Inflammatory macrophage treated with lipopolysaccharide for 4 hours (primary cell): ENCODE measurements around the gene INPP5E.
"Not testable (repeated sequence)": the region's sequence is repeated elsewhere in the genome, so short reads cannot be mapped to it uniquely, and the experiment has no call there.

Experiments
- DNase-seq: peaks from one replicate; pipeline ENCODE4 v3.0.0-alpha.2; 2020

INPP5E gene

DNA sequence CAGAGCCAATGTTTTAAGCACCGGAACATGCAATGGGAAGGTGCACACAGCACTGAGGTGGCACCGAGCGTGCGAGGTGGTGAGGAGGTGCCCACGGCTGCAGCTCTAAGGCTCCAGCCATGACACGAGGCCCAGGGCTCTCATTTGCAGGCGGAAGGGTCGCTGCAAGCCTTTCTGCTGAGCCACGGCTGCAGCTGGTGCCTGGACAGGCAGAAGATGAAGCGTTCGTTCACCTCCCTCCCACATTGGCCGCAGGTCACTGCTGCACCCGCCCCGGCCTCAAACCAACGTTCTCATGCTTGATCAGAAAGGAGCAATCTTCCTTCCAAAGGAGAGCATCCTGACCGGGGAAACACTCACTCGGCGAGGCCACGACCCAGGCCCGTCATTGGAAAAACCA, 4.5 kb upstream of the INPP5E start:
- no peak for DNase-seq

DNA sequence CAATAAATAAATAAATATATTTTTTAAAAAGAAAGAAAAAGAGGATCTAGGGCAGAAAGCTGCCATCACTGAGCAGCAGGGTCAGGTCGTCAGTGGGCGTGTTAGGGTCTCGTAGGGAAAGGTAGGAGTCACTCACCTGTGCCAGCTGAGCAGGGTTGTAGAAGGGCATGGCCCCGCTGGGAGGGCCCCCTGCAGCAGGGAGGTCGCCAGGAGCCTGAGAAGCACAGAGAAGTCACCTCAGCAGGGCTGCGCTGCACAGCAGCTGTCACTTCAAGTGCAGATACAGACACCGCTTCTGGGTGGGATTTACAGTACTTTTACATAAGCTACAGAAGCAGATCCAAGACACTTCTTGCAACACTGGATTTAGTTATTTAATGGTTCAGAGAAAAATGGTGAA, 4.0 kb upstream of the INPP5E start:
- DNase-seq = no peak

DNA sequence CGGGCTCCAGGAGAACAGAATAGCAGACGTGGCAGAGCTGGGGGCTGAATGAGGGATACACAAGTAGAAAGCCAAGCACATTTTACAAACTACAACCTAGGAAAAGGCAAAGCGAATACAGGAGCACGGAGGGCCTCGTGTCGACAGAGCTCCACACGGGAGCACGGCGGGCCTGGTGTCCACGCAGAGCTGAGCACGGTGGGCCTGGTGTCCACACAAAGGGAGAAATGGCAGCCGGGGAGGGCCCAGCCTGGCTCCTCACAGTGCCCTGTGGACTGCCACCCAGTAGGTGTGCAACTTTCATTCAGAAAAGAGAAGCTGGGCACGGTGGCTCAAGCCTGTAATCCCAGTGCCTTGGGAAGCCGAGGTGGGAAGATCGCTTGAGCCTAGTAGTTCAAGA, 3.4 kb upstream of the INPP5E start:
- no peak for DNase-seq

DNA sequence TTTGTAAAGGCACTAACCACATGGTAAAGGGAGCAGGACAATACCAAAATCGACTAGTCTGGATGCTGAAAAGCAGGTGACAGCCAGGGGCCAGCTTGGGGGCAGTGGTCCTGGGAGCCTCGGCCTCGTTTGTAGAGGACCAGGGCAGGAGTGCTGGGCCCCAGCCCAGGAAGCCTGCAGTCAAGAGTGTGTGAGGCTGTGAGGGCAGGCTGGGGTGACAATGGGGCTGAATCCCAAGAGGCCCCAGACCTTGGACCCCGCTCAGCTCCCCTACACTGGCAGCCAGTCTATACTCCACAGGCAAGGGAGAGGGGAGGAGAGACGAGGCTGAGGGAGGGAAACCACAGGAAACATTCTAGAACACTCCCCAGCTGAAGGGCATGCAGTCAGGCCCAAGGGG, 2.6 kb upstream of the INPP5E start:
- DNase-seq = no peak

DNA sequence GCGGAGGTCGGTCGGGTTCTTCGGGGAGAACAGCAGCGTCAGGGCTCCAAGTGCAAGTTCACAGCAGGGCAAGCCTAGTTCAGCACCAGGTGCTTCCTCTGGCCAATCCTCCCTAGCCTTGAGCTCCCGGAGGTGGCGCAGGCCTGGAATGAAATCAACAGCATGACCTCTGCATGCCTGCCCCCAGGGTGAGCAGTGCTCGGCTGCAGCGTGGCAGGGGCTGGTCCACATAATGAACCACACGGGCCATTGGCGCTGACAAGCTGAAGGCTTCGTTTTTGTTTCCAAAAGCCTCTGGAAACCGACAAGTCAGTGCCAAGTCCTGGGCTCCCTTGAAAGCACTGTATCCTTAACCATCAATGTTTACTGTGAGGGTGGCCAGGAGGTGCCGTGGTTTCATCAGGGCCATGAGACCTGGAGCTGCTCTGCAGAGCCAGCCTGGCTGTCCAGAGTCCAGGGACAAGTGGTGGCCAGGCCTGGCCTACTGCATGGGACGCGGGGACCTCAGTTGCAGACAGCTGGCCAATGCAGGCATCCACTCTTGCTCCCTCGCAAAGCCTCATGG, 2.1 kb upstream of the INPP5E start:
- DNase-seq = no peak

DNA sequence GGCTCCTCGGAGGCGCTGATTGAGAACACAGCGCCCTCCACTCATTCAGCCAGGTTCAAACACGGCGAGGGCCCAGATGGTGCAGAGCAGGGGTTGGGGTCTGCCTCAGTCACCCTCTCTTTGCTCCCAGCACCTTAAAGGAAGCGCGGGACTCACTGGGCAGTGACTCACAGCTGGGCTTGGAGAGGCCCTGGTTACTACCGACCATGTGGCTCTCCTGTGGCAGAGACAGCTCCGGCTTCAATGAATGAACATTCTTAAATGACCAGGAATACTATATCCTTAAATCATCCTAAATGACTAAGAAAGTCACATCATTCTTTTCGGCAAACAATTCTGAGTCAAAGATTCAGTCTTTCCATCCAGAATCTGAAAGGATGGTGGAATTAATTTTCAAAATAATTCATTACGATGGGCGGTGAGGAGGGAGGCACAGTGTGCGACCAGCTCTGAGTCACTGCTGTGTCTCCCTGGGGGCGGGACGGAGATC, 1.6 kb upstream of the INPP5E start:
- DNase-seq = no peak

DNA sequence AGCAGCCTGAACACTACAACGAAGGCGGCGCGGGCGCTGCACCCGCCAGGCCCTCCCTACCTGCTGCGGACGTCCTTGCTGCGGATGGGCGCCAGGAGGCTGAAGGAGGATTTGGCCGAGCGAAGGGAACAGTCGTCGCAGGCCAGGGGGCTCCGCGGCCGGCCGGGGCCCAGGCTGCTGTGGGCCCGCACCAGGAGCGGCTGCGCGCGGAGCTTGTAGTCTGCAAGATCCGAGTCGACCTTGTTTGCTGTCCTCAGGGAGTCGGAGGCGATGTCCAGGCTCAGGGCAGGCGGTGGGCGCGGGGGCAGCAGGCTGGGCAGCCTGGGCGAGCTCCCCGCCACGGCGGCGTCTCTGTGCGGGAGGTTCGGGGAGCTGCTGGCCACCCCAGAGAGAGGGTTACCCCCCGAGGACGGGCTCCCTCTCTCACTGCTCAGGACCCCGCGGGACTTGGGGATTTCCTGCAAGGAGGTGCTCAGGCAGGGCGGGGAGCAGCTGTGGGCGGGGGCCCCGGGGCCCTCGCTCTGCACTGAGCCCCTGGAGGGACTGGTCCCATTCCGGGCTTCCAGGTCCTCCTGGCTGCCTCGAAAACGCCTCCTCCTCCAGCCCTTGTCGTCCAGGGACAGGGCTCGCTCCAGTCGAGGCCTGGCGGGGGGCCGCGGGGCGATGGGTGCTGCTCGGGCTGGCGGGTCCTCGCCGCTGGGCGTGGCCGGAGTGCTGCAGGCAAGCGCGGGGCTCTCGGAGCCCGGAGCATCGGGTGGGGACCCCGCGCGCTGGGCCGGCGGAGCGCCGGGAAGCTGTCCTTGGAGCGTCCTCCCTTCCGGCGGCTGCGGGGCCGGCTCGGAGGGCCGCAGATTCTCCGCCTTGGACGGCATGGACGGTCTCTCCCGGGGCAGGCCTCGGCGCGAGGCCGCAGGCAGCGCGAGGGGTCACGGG, 831 bp downstream of the INPP5E start:
- peak; percentile 12 for DNase-seq

DNA sequence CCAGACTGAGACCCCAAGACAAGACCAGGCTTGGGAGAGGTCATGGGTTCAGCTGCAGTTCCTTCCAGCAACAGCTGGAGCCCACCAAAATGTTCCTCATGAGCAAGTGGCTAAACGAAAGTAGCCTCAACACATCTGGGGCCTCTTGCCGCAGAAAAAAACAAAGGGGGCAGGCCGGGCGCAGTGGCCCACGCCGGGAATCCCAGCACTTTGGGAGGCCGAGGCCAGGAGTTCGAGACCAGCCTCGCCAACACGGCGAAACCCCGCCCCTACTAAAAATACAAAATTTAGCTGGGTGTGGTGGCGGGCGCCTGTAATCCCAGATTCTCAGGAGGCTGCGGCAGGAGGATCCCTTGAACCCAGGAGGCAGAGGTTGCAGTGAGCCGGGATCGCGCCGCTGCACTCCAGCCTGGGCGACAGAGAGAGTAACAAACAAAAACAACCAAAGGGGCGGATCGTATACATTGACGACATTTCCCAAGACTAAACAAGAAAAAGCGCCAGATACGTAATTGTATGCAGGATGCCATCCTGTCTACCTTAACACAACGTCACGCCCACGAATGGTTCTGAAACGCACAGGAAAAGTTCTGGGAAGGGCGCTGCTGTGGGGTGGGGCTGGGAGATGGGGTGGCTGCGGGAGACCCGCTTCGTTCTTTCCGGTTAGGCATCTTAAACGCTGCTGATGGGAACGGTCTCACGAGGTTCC, 1.7 kb downstream of the INPP5E start:
- no peak for DNase-seq

DNA sequence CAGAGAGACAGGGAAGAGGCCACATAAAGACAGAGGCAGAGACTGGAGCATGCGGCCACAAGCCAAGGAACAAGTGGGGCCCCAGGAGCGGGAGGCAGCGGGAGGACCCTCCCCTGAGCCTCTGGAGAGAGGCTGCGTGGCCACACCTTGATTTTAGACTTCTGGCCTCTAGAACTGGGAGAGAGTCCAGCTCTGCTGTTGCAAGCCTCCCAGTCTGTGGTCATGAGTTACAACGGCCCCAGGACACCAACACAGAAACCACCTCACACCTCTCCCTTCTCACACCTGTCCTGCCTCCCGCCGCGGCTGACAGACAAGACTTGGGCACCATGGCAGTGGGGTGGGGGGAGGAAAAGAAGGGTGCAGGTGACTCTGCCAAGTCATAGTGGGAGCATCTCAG, 2.2 kb downstream of the INPP5E start:
- no peak for DNase-seq

DNA sequence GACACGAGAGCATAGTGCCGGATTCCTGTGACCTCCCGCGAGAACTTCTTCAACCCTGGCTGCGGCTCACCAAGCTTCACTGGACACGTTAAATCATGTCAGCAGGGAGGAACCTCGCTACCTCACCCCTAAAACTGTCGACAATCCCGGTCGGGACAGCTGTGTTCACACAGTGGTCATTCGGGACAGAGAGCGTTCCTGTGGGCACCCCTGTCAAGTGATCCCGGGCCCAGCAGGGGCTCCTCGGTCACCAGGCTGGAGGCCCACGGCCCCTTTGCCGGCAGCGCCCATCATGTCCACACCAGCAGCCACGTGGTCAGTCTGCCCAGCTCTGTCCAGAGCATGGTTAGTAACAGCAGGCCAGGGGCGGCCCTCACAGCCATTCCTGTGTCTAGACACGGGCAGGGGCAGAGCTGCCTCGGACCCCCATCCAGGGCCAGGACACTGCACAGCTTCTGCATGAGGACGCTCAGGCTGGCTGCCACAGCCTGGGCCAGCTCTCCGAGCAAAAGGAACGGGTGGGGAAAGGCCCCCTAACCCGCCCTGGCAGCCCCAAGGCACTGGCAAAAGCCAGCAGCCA, 3.5 kb downstream of the INPP5E start:
- DNase-seq = no peak

DNA sequence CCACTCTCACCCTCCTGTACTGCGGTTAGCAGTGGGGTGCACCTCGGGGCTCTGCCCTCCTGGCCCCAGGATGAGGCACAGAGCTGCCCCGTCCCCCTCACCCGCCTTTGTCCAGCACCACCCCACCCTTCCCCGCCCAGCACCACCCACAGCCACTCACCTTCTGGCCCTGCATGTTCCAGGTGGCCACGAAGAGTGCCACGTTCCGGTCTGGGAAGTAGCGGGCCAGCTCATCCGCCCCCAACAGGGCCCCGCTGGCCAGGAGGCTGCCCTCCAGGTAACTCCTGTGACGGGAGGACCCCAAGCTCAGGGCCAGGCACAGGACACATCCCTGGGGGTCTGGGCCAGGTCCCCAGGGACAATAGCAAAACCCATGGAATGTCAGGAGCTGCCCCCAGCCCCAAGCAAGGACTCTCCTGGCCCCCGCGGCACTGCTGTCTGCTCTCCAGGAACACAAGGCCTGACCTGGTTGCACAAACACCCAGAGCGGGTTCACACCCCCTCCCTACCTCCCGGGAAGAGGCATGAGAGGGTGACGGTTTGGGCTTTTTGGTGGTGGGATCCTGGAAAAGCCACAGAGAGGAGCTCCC, 5.0 kb downstream of the INPP5E start:
- DNase-seq = no peak

DNA sequence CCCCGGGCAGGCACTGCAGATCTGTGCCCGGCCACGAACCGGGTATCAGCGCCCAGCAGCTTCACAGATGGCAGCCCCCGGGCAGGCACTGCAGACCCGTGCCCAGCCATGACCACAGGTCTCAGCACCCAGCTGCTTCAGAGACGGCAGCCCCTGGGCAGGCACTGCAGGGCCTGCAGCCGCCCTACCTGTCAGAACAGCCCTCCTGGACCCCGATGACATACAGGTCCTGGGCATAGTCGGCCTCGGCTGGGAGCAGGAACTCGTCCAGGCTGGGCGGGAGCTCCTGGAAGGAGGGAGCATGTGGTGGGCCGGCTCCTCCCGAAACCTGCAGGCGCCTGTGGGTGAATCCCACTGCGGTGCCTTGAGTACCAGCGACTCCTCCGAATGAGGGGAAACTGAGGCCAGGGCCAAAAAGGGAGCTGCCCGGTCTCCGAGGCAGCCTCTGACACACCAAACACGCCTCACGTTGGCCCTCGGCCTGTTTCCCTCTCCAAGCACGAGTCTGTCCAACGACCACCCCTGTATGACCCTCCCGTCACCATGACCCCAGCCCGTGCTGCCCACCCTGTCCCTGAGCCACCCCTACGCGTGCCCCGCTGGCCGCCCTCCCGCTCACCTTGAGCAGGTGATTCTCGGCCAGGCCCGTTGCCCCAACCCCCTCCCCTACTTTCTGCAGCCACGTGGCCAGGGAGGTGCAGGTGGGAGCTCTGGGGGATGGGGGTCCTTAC, 5.6 kb downstream of the INPP5E start:
- DNase-seq = no peak

DNA sequence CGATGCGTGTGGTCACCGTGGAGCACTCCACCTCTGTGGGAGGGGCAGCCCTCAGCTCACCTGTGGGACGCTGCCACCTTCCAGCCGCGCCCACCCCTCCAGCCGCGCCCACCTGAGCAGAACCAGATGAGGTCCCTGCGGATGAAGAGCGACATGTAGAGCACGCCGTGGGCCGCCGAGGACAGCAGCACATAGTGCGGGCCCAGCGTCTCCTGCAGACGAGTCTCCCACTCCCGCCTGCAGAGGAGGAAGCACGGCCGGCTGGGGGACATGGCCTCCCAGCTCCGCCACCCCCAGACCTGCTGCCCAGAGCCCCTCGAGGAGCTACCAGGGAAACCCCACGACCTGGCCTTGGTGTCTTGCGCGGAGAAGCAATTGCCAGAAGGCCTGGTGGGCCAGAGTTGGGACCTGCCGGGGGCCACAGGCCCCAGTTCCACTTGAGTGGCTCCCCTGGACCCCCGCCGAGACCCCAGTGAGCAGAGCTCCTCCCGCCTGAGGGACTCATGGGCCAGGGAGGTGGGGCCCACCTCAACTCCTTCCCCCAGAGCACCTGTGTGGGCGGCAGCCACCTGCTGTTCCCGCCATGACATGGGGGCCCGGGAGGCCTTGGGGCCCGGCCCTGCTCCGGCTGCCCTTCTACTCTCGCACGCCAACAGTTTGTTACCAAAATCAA, 6.5 kb downstream of the INPP5E start:
- DNase-seq = no peak

DNA sequence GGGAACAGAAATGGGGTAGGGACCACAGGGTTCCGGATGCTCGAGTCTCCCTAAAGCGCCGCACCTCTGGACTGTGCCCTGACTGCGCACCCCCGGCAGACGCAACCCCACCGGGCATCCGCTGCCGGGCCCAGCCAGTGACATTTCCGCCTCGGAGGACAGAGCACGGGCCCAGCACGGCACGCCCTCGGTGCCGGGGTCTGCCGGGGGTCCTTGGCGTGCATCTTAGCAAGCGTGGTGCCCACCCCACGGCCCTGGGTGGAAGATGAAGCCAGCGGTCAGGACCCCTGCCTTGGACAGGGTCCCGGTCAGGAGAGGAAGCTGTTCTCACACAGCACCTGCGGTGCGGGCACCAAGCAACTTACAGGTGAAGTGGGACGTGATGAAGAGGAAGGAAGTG, 7.1 kb downstream of the INPP5E start:
- no peak for DNase-seq

DNA sequence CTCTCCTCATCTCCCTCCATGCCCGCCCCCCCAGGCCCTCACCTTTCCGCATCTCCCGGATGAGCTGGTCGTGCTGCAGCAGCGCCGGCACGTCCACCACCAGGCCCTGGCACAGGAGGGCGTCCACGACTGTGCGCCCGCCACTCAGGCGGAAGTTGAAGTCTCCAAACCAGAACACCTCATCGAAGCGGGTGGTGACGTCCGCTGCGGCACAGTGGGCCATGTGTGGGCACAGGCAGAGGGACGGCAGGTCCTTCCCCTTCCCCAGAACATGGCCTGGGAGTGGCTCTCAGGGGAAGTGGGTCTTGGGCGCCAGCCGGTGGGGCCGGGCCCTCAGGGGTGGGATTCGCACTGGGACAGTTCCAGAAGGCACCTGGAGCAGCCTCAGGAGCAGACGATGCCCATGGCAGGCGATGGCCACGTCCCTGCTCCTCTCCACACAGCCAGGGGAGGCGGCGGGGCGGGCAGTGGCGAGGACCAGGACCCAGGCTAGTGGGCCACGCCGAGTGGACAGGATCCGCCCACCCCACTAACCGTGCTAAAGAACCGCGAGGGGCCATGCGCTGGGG, 7.8 kb downstream of the INPP5E start:
- no peak for DNase-seq

DNA sequence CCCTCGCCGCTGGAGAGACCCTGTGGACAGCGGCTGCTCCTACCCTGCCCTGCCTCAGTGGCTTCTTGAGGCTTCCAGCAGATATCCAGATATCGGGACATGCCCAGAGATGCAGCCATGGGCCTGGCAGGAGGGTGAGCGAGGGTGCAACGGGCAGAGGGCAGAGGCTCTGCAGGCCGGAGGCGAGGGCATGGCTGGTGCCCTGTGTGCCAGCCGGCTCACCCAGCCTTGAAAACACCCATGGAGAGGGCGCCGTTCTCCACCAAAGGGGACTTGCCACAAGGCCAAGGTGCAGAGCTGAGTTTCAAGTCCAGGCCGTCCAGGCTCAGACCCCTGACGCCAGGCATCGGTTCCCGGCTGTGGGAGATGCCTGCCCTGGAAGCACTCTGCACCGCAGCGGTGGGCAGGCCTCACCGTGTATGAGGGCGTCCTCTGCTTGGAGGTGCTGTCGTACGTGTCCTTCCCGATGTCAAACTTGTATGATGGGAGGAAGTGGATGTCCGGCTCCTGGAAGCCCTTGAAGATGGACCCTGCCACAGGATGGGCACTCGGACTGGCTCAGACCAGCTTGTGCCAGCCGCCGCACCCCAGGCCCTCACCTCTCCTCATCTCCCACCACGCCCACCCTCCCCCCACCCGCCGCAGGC, 8.9 kb downstream of the INPP5E start:
- DNase-seq = no peak

DNA sequence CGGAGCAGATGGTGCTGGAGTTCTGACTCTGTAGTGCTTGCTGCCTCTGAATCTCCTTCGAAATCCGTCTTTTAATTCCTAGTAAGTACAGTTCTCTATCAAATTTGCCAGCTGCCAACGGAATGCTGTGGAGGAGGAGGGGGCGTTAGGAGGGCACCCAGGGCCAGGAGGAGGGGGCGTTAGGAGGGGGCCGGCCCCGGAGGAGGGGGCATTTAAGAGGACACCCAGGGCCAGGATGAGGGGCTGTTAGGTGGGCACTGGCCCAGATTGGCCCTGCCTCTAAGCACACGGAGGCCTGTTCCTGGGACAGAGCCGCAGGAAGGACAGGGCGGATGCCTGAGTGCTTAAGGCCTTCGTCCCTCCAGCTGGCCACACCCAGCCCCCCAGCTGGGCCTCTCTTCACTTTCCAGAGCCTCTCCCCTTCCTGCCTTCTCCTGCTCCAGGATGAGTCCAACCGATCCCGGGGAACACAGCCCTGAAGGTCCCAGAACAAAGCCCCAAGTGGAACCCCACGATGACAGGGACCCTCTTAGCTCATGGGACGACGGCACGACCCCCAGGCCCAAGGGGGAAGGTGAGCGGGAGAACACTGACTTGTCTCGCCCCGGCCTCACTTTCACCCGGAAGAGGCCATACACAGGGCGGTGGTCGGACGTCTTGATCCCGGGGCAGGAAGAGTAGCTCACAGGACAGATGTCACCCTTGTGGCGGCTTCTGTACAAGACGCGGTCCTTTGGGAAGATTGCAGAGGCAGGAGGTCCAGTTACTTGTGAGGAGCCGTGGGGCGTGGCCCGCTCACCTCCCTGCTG, 9.8 kb downstream of the INPP5E start:
- DNase-seq = no peak

DNA sequence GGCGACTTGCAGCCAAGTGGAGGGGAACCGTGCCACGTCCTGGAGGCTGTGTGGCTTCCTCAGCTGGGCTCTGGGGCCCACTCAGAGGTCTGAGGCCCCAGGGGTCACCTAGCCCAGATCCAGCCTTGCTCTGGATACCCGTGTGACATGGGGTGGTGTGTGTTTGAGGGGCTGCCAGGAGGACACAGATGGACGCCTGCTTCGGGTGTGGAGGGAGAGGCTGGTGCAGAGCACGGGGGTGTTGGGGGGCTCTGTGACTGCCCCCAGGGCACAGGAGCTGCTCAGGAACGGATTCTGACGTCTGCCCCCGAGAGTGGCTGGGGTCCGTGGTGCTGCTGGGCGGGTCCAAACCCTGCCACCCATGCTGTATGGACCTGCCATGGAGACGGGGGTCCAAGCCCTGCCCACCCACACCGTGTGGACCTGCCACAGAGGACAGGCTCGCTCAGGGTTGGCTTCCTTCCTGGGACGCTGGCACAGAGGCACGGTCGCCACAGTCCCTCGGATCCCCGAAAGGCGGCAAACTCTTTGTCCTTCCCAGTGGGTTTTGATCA, 10.5 kb downstream of the INPP5E start:
- no peak for DNase-seq

DNA sequence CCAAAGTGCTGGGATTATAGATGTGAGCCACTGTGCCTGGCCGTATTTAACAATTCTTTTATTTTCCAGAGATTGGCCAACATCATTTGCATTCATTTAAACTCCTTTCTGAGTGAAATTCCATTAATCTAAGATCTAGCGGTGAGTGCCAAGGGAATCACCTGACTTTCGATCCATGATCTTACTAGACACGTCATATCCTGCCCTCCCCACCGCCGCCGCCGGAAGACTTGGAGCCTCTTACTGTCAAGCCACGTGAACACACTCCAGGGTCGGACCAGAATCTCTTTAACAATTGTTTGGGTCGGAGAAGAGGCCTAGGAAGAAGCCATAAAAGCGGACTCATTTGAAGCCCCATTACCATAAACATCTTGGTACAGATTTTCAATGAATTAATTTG, 12.9 kb downstream of the INPP5E start:
- no peak for DNase-seq

DNA sequence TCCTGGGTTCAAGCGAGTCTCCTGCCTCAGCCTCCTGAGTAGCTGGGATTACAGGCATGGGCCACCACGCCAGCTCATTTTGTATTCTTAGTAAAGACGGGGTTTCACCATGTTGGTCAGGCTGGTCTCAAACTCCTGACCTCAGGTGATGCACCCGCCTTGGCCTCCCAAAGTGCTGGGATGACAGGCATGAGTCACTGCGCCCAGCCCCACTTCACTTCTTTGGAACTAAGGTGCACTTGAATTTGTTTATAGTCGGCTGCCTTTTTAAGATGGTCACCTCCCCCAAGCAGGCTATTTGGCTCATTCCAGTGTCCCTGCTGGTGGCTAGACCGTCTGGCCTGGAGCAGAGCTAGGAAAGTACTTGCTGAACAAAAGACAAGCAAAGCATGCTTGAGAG, 14.3 kb downstream of the INPP5E start:
- not testable (repeated sequence) for DNase-seq
